ENCODE results near the gene NSUN7.
A peak's percentile ranks its signal among the peaks of the same experiment; 100 is the strongest.

Gene NSUN7

DNA sequence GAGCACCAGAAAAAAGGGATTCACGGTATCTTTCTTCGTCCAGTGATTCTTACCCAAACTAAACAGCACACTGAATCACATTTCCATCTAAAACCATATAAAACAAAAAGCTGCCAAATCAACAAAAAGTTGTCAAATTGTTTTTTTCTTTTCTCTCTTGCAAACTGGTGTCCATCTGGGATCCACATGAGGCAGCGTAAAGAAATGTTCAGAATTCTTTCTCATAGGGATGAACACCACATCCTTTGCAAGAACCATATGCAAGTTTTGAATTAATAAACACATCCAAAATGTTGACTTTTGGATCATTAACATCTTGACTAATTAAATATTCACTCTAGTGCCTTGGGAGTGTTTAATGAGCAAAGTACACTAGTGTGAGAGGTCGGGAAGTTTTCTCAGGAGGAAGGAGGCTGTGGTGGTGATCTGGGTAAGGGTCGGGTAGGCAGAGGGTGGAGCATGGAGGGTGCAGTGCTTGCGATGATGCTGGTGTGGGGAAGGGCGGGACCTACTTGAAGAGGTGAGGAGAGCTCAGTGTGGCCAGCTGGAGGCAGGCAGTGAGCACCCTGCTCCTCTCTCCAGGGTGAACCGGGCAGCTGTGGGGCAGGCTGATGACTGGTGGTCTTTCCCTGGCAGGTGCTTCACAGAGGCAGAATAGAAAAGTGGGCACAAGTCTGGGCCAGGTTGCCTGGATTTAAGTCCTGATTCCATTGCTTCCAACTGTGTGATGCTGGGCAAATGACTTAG lies 72.8 kb downstream of the NSUN7 start:
- DNase-seq: no peak

- no peak for DNase-seq
These were observed 75.5 kb downstream of the NSUN7 start for GRCh38 chr4:40825014-40825838.

GRCh38 chr4:40826821-40827220 lies 77.1 kb downstream of the NSUN7 start:
- DNase-seq: no peak

GRCh38 chr4:40827758-40828157 lies 78.0 kb downstream of the NSUN7 start:
- no peak for DNase-seq

GRCh38 chr4:40828661-40829060 lies 78.9 kb downstream of the NSUN7 start:
- no peak for DNase-seq

DNA sequence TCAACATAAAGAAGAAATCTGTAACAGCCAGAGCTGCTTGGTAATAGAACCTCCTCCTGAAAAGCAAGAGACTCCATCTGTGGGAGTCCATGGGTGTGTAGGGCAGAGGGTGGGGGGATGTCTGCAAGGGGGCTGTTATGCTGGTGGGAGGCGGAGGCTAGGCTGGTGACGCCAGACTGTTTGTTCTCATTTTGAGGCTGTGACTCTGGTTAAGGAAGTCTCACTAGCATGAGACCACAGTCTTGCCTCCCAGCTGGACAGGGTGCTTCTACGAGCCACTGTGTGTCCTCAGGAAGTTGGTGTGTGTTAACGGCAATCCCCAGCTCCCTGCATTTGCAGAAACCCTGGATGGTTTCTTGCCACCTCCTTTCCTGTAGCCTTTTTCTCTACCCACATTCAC lies 79.8 kb downstream of the NSUN7 start:
- DNase-seq: no peak

GRCh38 chr4:40831146-40831907 lies 81.6 kb downstream of the NSUN7 start:
- no peak for DNase-seq

- no peak for DNase-seq
These were observed 82.4 kb downstream of the NSUN7 start for GRCh38 chr4:40832175-40832574.

GRCh38 chr4:40833212-40833611 lies 83.5 kb downstream of the NSUN7 start:
- no peak for DNase-seq

- DNase-seq: no peak
These were observed 87.5 kb downstream of the NSUN7 start for GRCh38 chr4:40837094-40837870.

DNA sequence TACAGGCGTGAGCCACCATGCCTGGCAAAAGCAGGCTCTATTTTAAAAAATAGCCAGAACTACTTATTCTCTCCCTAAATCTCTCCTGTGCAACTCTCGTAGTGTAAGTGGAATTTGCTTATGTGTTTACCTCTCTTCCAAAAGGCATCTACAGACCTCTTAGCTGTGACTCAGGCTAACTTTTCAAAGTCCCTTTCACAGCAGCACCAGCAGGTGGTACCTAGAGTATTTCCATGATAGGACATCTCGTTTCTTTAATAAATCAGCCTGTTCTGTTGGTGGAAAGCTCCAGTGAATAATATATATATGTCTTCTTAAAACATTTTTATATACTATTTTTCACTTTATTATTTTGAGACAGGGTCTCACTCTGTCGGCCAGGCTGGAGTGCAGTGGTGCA lies 89.0 kb downstream of the NSUN7 start:
- DNase-seq: no peak

DNA sequence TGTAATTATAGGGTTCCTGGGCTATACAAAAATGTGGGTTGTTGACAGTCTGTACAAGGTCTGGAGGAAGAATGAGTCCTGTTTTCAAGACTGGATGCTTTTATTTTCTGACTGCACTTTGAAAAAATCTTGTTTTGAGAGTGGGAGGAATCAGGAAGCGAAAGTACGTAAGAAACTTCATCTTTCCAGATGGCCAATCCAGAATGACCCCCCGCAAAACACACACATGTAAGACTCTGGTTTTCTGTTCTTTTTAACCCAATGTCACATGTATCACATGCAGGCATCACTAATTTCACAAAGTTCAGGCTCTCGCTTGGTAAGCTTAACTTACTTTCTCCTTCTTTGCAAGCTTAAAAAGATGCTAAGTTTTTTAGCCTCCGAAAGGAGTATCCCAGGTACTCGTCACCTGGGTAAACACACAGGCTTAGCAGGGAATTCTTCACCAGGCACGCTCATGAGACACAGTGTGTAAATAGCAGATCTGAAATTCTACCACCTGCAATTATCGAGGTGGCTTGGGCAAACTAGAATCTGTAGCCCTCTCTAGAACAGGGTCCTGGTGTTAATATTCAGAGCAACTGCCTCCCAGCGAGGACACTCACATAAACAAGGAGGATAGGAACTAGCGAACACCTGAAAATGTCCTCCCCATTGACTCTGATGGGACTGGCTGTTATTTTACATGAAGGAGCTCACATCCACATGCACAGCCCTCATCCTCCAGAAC lies 90.7 kb downstream of the NSUN7 start:
- DNase-seq: no peak

- peak; percentile 61 for DNase-seq
These were observed 91.3 kb downstream of the NSUN7 start for GRCh38 chr4:40840985-40841571.

DNA sequence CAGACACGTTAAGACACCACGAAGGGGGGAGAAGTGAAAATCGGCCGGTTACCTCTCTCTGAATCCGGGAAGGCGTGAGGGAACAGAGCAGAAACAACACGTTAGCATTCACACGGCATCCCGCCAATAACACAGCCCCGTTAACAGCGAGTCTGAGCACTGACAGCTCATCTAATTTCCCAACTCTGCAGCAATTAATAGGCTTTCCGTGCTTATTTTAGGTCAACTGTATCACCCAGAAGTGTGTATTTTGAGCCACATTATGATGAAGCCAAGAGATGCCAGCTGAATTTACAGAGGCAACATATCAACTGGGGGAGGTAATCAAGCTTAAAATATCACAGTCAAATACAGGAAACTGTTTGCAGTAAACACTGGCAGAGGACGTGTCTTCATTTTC lies 92.6 kb downstream of the NSUN7 start:
- DNase-seq: no peak

- DNase-seq: no peak
These were observed 93.1 kb downstream of the NSUN7 start for GRCh38 chr4:40842725-40843423.

DNA sequence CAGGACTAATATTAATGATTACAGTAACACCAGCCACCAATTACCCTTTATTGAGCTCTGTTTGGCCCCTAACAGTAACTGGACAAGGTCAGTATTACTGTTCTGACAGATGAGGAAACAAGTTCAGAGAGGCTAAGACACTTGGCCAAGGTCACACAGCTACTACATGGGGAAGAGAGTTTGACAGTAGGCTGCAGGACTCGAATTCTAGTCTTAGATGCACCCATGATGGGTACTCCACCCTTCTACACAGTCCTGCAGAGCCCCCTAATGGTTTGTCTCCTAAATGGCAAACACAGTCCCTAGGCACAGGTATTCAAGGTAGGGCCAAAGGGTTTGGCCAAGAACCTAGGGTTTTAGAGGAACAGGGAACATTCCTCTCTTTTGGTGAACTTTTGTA lies 93.9 kb downstream of the NSUN7 start:
- no peak for DNase-seq

DNA sequence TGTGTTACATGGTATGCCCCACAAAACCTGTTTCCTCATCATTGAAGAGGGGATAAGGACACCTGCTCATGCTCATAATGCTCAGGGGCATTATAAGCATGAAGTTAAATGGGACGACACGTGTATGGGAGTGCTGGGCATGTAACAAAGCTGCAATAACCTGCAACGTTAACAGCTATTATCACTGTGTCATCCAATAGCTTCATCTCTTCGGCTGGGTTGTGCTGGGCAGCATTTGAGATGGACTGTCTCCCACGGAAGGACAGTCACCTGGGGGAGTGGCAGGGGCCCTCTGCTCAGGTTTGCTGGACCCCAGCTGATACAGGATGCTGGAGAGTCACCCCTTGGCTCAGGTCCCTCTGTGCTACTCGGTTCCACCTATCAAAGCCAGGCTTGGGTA lies 94.5 kb downstream of the NSUN7 start:
- no peak for DNase-seq

GRCh38 chr4:40845154-40845835 lies 95.5 kb downstream of the NSUN7 start:
- peak; percentile 51 for DNase-seq

DNA sequence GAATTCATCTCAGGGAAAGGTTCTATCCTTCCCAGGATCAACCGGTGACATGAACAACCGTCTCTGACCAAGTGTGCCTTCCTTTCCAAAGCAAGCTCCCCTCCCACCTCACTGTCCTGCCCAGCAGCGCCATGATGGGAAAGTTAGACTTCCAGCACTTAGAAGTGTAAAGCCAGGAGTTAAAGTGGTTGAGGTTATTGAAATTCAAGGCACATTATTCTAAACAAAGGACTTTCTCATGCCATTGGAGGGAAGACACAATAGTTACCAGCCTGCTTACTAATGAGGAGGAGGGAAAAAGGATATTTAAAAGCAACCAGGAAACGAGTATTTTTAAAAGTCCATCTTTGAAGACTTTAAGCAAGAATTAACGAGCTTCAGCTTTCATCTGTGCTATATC lies 96.8 kb downstream of the NSUN7 start:
- no peak for DNase-seq

DNA sequence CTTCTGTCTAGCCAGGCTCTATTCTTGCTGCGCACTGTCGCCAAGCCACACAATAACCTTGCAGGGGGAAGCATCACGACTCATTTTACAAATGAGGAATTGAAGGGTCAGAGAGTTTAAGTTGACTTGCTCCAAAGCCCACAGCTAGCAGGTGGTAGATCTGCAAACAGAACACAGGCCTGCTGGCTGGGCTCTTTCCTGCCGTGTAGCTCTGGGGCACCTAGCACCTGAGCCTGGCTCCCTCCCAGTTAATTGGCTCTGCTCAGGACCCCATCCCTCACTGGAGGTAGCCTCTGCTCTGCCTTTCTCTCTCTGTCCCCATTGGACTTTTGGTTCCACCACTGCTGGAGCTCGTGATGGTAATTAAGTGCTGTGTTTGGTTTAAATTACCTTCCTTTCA lies 98.5 kb downstream of the NSUN7 start:
- no peak for DNase-seq

Data from right forelimb (tissue), 1 donor.